Naive thymus-derived CD4-positive, alpha-beta T cell (primary cell): ENCODE results near the gene S100PBP. TPM values are rescaled to one million over a fixed set of nuclear protein-coding genes. Genes with fewer than 3 reads are reported as not detected.

Experiments
- ATAC-seq: fragments of 150-1000 bp; cut with Tn5 transposase; 2 replicates; pipeline ENCODE4 v1.10.0; 2021; ENCODE audit warnings: mild to moderate bottlenecking, moderate library complexity
- CTCF ChIA-PET: fragments of 350-600 bp; sonication (Branson Sonifier 250); formaldehyde crosslinking; loops from one replicate; lab custom pipeline; 2021; ENCODE audit warnings: antibody characterized with exemption; lab: Charles Lee
- POLR2A ChIA-PET: fragments of 350-600 bp; sonication (Branson Sonifier 250); formaldehyde crosslinking; loops from one replicate; lab custom pipeline; 2021; ENCODE audit warnings: antibody characterized with exemption, inconsistent platforms; lab: Charles Lee
- DNase-seq, 9 donors: peaks; one replicate each; pipeline versions ENCODE4 v3.0.0 to v3.0.0-alpha.2; 2020 to 2022; ENCODE audit warnings: mixed read lengths in 1 of 9
- H3K27ac ChIP-seq: one replicate; pipeline ENCODE4 v1.7.0; 2013; ENCODE audit warnings: mild to moderate bottlenecking, low read depth, low read length, moderate library complexity
- H3K27me3 ChIP-seq, 2 donors: one replicate each; pipeline ENCODE4 v1.7.0; 2013; ENCODE audit warnings: low read length in 2 of 2, mild to moderate bottlenecking in 2 of 2, moderate library complexity in 2 of 2; ENCODE audit not compliant: control insufficient read depth in 2 of 2, insufficient read depth in 2 of 2
- H3K36me3 ChIP-seq, 3 experiments: 1 replicate in 2 of 3; 2 replicates in 1 of 3; pipeline ENCODE4 v1.7.0; 2013; ENCODE audit warnings: low read length in 3 of 3, mild to moderate bottlenecking in 3 of 3, moderate library complexity in 1 of 3; ENCODE audit not compliant: insufficient read depth in 3 of 3, control insufficient read depth in 2 of 3
- H3K4me1 ChIP-seq, 2 donors: one replicate each; pipeline ENCODE4 v1.7.0; 2013; ENCODE audit warnings: low read length in 2 of 2, mild to moderate bottlenecking in 2 of 2, moderate library complexity in 1 of 2; ENCODE audit not compliant: control insufficient read depth in 2 of 2, insufficient read depth in 2 of 2
- H3K4me3 ChIP-seq: 2 replicates; pipeline ENCODE4 v1.7.0; 2013; ENCODE audit warnings: mild to moderate bottlenecking, low read length
- H3K9me3 ChIP-seq, 3 experiments: 1 replicate in 2 of 3; 2 replicates in 1 of 3; pipeline ENCODE4 v1.7.0; 2013; ENCODE audit warnings: low read length in 3 of 3; ENCODE audit not compliant: control insufficient read depth in 2 of 3
- H3K27ac Mint-ChIP-seq, 9 donors: one replicate each; pipeline ENCODE4 v1.8.0; 2020 to 2022; ENCODE audit warnings: mixed read lengths in 9 of 9, mild to moderate bottlenecking in 8 of 9, moderate library complexity in 5 of 9, inconsistent platforms in 2 of 9
- H3K27me3 Mint-ChIP-seq, 5 donors: one replicate each; pipeline ENCODE4 v1.8.0; 2021 to 2022; ENCODE audit warnings: mixed read lengths in 5 of 5, mild to moderate bottlenecking in 1 of 5
- H3K36me3 Mint-ChIP-seq, 5 donors: one replicate each; pipeline ENCODE4 v1.8.0; 2020 to 2022; ENCODE audit warnings: mixed read lengths in 5 of 5, mild to moderate bottlenecking in 3 of 5, inconsistent platforms in 1 of 5
- H3K4me1 Mint-ChIP-seq, 7 donors: one replicate each; pipeline ENCODE4 v1.8.0; 2020 to 2022; ENCODE audit warnings: mixed read lengths in 7 of 7, mild to moderate bottlenecking in 3 of 7, inconsistent platforms in 1 of 7
- H3K4me3 Mint-ChIP-seq, 10 donors: one replicate each; pipeline ENCODE4 v1.8.0; 2020 to 2022; ENCODE audit warnings: mild to moderate bottlenecking in 10 of 10, mixed read lengths in 10 of 10, moderate library complexity in 6 of 10, inconsistent platforms in 2 of 10
- H3K9me3 Mint-ChIP-seq, 11 donors: one replicate each; pipeline ENCODE4 v1.8.0; 2020 to 2022; ENCODE audit warnings: mixed read lengths in 11 of 11, mild to moderate bottlenecking in 4 of 11, inconsistent platforms in 1 of 11, moderate library complexity in 1 of 11
- intact Hi-C, 2 donors: fragments of 100-400 bp; cut with micrococcal nuclease; formaldehyde crosslinking; loops; one replicate each; pipeline ENCODE4 v1.15.1; 2023
- polyA plus RNA-seq, 2 donors: library from polyadenylated mRNA; unstranded; fragments of 300-500 nt; fragmentation: Illumina TruSeq; gene quantifications; one replicate each; pipeline ENCODE4 v1.2.3, GENCODE V29; 2021
- total RNA-seq, 6 experiments: library from RNA in 5 of 6; stranded (reverse) in 5 of 6; gene quantifications; 1 replicate in 5 of 6; 2 replicates in 1 of 6; pipeline ENCODE4 v1.2.3 and lab custom pipeline; 2021 to 2026

Gene S100PBP
- total and polyA plus RNA-seq, 7 experiments from 2014 or later = 9.3 to 69.0 (median 56.3) TPM

GRCh38 chr1:32906654-32907053 lies 89.2 kb downstream of the S100PBP start:
- Histone ChIP-seq H3K27me3 (no peaks in the 10 kb centered on the region), H3K4me3 (no peak overlapping the region), H3K4me1 (no peaks in the 10 kb centered on the region), H3K36me3 (no peaks in the 10 kb centered on the region), H3K27ac (no peak overlapping the region), H3K9me3 (no peaks in the 10 kb centered on the region)
- intact Hi-C loops = no loop called here
- no peak for DNase-seq
- ChIA-PET POLR2A (no interaction called here), CTCF (no interaction called here)
- H3K9me3 Mint-ChIP-seq = no peaks in the 10 kb centered on the region
- no peak overlapping the region for H3K4me3 Mint-ChIP-seq
- H3K36me3 Mint-ChIP-seq = no peaks in the 10 kb centered on the region
- peaks cover 0 to 6% (median 2%) of the 10 kb centered on the region in 7 donors for H3K4me1 Mint-ChIP-seq
- ATAC-seq = no peak
- peaks cover 16 to 43% (median 18%) of the 10 kb centered on the region in 5 donors for H3K27me3 Mint-ChIP-seq
- H3K27ac Mint-ChIP-seq = no peak overlapping the region

GRCh38 chr1:32907435-32907834 lies 90.0 kb downstream of the S100PBP start:
- no peaks in the 10 kb centered on the region for H3K36me3 ChIP-seq
- no peak overlapping the region for H3K27ac Mint-ChIP-seq
- ChIA-PET POLR2A (no interaction called here), CTCF (no interaction called here)
- no peaks in the 10 kb centered on the region for H3K4me1 ChIP-seq
- no peak overlapping the region for H3K4me3 ChIP-seq
- no peak overlapping the region for H3K4me3 Mint-ChIP-seq
- H3K4me1 Mint-ChIP-seq = no peaks in the 10 kb centered on the region
- no peaks in the 10 kb centered on the region for H3K36me3 Mint-ChIP-seq
- no peak overlapping the region for H3K27ac ChIP-seq
- H3K9me3 Mint-ChIP-seq = no peaks in the 10 kb centered on the region
- H3K9me3 ChIP-seq = no peaks in the 10 kb centered on the region
- peaks cover 9 to 36% (median 10%) of the 10 kb centered on the region in 5 donors for H3K27me3 Mint-ChIP-seq
- no peak for ATAC-seq
- H3K27me3 ChIP-seq = no peaks in the 10 kb centered on the region
- intact Hi-C loops = no loop called here
- no peak for DNase-seq

Other genes with a start within 250 kb of the S100PBP start
- 10 to 100 TPM; 35.5 to 58.8 (median 47.4) TPM for gene ZBTB8OS, start 167.1 kb upstream of the S100PBP start, total RNA-seq
- gene ZBTB8OS, start 167.1 kb upstream of the S100PBP start, polyA plus RNA-seq = 10 to 100 TPM; 49.8 to 65.9 TPM
- gene RBBP4, start 166.4 kb upstream of the S100PBP start, total RNA-seq = 100 to 1,000 TPM; 130 to 280 (median 162) TPM
- gene RBBP4, start 166.4 kb upstream of the S100PBP start, polyA plus RNA-seq = 100 to 1,000 TPM; 246 to 251 TPM
- gene SYNC, start 114.9 kb upstream of the S100PBP start, total RNA-seq = not detected
- not detected for gene SYNC, start 114.9 kb upstream of the S100PBP start, polyA plus RNA-seq
- 100 to 1,000 TPM in 2 of 5 experiments, 10 to 100 TPM in 3; 70.2 to 175 (median 86.8) TPM for gene YARS1, start 295 bp upstream of the S100PBP start, total RNA-seq
- 10 to 100 TPM; 48.6 to 49.5 TPM for gene YARS1, start 295 bp upstream of the S100PBP start, polyA plus RNA-seq
- gene FNDC5, start 53.3 kb downstream of the S100PBP start, total RNA-seq = not detected
- gene FNDC5, start 53.3 kb downstream of the S100PBP start, polyA plus RNA-seq = under 1 TPM in 1 of 2 donors, not detected in 1; 0.25 TPM
- gene HPCA, start 68.8 kb downstream of the S100PBP start, total RNA-seq = under 1 TPM in 2 of 5 experiments, not detected in 3; 0.31 to 0.43 TPM
- gene HPCA, start 68.8 kb downstream of the S100PBP start, polyA plus RNA-seq = not detected
- not detected for gene TMEM54, start 83.7 kb downstream of the S100PBP start, total RNA-seq
- gene TMEM54, start 83.7 kb downstream of the S100PBP start, polyA plus RNA-seq = not detected
- 10 to 100 TPM; 17.1 to 58.1 (median 39.2) TPM for gene RNF19B, start 147.2 kb downstream of the S100PBP start, total RNA-seq
- gene RNF19B, start 147.2 kb downstream of the S100PBP start, polyA plus RNA-seq = 1 to 10 TPM in 1 of 2 donors, under 1 TPM in 1; 0.58 to 2.2 TPM
- gene AK2, start 219.2 kb downstream of the S100PBP start, total RNA-seq = 100 to 1,000 TPM in 1 of 5 experiments, 10 to 100 TPM in 4; 53.8 to 219 (median 90.2) TPM
- gene AK2, start 219.2 kb downstream of the S100PBP start, polyA plus RNA-seq = 100 to 1,000 TPM; 113 to 134 TPM